HUES48 (cell line): ENCODE data around the gene TNFSF4.
"Not testable (repeated sequence)": the region's sequence is repeated elsewhere in the genome, so short reads cannot be mapped to it uniquely, and the experiment has no call there.

Experiments
- H3K27ac ChIP-seq: one replicate; pipeline ENCODE4 v1.7.0; 2013; ENCODE audit warnings: low read depth, low read length, inconsistent platforms
- H3K27me3 ChIP-seq: 2 replicates; pipeline ENCODE4 v1.6.1; 2013; ENCODE audit warnings: mild to moderate bottlenecking, low read length; ENCODE audit not compliant: control insufficient read depth, insufficient read depth
- H3K36me3 ChIP-seq: 2 replicates; pipeline ENCODE4 v1.6.1; 2013; ENCODE audit warnings: low read length; ENCODE audit not compliant: control insufficient read depth, insufficient read depth
- H3K4me1 ChIP-seq: 2 replicates; pipeline ENCODE4 v1.6.1; 2013; ENCODE audit warnings: mild to moderate bottlenecking, low read length; ENCODE audit not compliant: control insufficient read depth, insufficient read depth
- H3K4me3 ChIP-seq: 2 replicates; pipeline ENCODE4 v1.5.1; 2013; ENCODE audit warnings: mild to moderate bottlenecking, low read depth, low read length
- H3K9ac ChIP-seq: 2 replicates; pipeline ENCODE4 v1.6.1; 2013; ENCODE audit warnings: mild to moderate bottlenecking, low read depth, low read length, moderate library complexity
- H3K9me3 ChIP-seq: 2 replicates; pipeline ENCODE4 v1.6.1; 2013; ENCODE audit warnings: low read length; ENCODE audit not compliant: control insufficient read depth, insufficient read depth

Gene TNFSF4

DNA sequence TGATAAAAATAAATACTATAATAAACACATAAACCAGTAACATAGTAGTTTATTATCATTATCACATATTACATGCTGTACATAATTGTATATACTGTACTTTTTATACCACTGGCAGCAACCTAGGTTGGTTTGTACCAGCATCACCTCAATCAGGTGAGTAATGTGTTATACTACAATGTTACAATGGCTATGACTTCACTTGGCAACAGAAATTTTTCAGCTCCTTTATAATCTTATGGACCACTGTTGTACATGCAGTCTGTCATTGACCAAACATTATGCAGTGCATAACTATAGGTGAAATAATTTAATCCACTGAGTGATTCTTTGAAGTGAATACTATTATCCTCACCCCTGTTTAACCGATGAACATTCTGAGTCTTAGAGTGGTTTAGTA, 44.5 kb downstream of the TNFSF4 start:
- H3K9ac ChIP-seq, result no peak overlapping the region
- H3K9me3 ChIP-seq, result no peaks in the 10 kb centered on the region
- H3K4me3 ChIP-seq, result no peak overlapping the region
- peaks cover 12% of the 10 kb centered on the region for H3K4me1 ChIP-seq
- H3K27ac ChIP-seq, result no peak overlapping the region
- H3K36me3 ChIP-seq, result no peaks in the 10 kb centered on the region
- H3K27me3 ChIP-seq, result peaks cover 8% of the 10 kb centered on the region; the same call in 1 of the 2 replicates

DNA sequence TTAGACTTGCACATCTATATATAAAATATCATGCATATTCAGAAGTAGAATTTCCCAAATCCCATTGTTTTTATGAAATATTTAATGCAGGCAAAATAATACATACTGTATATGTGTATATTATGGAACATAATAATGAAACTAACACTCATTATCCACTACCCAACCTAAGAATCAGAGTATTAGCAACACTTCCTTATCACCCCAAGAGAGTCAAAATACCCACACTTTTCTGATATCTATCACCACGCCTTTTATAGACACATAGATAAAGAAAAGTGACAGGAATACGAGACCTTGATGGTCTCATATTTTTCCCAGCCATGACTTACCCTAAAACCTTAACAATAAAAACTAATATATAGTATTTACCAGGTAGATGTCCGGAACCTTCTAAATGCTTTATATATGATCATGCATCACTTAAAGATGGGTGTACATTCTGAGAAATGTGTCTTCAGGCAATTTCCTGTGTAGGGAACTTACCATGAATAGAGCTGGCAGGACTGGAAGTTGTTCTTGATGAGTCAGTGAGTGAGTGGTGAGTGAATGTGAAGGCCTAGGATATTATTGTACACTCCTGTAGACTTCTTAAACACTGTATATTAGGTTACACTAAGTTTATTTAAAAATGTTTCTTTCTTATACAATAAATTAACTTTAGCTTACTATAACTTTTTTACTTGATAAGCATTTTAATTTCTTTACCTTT, 45.5 kb downstream of the TNFSF4 start:
- H3K4me1 ChIP-seq, result peaks cover 12% of the 10 kb centered on the region
- H3K9me3 ChIP-seq, result no peaks in the 10 kb centered on the region
- no peak overlapping the region for H3K9ac ChIP-seq
- H3K4me3 ChIP-seq, result no peak overlapping the region
- H3K36me3 ChIP-seq, result no peaks in the 10 kb centered on the region
- H3K27me3 ChIP-seq, result peaks cover 8% of the 10 kb centered on the region; the same call in 1 of the 2 replicates
- H3K27ac ChIP-seq, result no peak overlapping the region

DNA sequence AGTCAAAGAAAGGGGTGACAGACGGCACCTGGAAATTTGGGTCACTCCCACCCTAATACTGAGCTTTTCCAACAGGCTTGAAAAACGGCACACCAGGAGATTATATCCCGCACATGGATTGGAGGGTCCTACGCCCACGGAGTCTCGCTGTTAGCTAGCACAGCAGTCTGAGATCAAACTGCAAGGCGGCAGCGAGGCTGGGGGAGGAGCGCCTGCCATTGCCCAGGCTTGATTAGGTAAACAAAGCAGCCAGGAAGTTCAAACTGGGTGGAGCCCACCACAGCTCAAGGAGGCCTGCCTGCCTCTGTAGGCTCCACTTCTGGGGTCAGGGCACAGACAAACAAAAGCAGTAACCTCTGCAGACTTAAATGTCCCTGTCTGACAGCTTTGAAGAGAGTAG, 53.2 kb downstream of the TNFSF4 start:
- not testable (repeated sequence) for H3K4me1 ChIP-seq, H3K27me3 ChIP-seq, H3K36me3 ChIP-seq, H3K9ac ChIP-seq, H3K27ac ChIP-seq, H3K4me3 ChIP-seq
- peaks cover 18% of the 10 kb centered on the region for H3K9me3 ChIP-seq

DNA sequence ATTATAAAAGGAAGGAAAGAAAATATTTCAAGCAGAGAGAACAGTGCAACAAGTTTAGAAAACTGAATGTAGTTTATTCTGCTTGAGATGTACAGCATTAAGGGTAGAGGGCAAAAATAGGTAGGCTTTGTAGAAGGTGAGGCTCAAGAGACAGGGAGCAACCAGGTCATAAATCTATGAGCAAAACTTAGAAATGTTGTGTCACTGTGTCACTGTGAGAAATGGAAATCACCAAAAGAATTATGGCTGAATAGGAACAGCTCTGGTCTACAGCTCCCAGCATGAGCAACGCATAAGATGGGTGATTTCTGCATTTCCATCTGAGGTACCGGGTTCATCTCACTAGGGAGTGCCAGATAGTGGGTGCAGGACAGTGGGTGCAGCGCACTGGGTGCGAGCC, 53.6 kb downstream of the TNFSF4 start:
- Histone ChIP-seq H3K9me3 (peaks cover 18% of the 10 kb centered on the region), H3K4me1 (no peaks in the 10 kb centered on the region), H3K27ac (no peak overlapping the region), H3K9ac (no peak overlapping the region), H3K27me3 (no peaks in the 10 kb centered on the region), H3K36me3 (no peaks in the 10 kb centered on the region), H3K4me3 (no peak overlapping the region)

DNA sequence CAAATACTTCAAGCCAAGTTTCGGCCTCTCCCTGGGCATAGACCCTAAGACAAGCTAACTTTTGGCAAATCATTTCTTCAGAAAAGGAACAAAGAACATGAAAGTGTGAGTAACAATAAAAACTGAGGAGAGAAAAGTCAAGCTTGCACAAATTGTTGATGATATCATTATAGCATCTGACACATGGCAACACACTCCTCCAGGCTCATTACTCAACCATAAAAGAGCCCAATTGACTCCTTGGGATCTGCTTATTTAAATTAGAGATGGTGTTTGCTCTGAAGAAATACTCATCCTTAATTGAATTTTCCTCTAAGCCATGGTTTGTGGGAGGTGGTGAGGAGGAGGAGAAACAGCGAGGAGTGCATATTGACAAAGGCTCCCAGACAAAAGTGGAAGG, 54.5 kb downstream of the TNFSF4 start:
- Histone ChIP-seq H3K27ac (no peak overlapping the region), H3K4me1 (no peaks in the 10 kb centered on the region)

DNA sequence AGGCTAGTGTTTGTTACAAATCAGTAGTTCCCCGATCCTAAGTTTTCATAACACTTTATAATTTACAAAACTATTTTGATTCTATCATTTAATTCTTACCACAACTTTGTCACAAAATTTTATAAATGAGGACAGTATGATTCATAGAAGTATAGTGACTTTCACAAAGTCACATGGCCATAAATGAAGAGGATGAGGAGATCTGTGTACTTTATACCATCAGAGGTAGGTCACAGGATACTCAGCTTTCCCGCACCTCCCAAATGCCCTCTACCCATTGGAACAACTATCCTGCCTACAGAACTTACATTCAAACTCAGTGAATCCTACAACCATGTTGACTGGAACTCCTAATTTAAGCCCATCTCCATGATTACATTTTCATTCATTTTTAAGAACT, 56.3 kb downstream of the TNFSF4 start:
- Histone ChIP-seq H3K9me3 (peaks cover 18% of the 10 kb centered on the region), H3K36me3 (no peaks in the 10 kb centered on the region), H3K27ac (no peak overlapping the region), H3K4me1 (no peaks in the 10 kb centered on the region), H3K27me3 (no peaks in the 10 kb centered on the region), H3K4me3 (no peak overlapping the region), H3K9ac (no peak overlapping the region)

More for the DNA sequence above, 54.5 kb downstream of the TNFSF4 start:
- Histone ChIP-seq H3K27me3 (no peaks in the 10 kb centered on the region), H3K9me3 (peaks cover 18% of the 10 kb centered on the region), H3K4me3 (no peak overlapping the region), H3K36me3 (no peaks in the 10 kb centered on the region), H3K9ac (no peak overlapping the region)

DNA sequence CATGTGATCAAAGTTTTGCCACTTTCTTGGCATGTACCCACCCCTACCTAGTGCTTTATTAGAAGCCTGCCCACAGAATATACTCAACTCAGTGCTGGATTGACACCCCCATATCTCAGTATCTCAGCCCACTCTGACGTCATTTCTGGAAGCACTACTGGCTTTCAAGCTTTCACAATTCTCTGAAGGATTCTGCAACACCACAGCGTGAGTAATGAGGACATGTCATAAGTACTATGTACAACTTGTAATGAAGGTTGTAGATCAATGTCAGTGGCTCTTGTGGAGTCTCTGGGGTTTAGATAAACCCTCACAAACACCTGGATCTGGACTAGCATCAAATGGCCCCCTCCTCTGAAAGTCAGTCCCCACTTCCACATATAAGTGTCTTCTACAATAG, 57.2 kb downstream of the TNFSF4 start:
- H3K9me3 ChIP-seq, result peaks cover 20% of the 10 kb centered on the region

DNA sequence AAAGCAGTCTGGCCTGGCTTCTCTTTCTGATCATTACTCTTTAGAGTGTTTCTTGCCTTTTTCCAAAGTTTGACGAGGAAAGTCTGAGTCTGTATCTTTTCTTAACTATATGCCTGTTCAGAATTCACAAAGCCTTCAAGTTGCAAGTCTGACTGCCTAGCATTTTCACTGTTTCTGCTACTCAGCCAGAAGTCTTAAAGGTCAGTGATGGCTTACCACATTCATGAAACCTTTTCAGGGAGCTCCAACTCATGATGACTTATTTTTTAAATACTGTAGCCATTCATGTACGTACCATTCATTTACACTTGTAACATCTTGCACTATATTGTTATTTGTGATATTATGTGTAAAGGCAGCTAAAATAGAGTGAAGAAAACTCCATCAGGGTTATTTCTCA, 58.2 kb downstream of the TNFSF4 start:
- H3K9me3 ChIP-seq, result peaks cover 20% of the 10 kb centered on the region
- H3K4me3 ChIP-seq, result no peak overlapping the region
- H3K27ac ChIP-seq, result no peak overlapping the region
- H3K4me1 ChIP-seq, result no peaks in the 10 kb centered on the region
- H3K27me3 ChIP-seq, result no peaks in the 10 kb centered on the region
- no peaks in the 10 kb centered on the region for H3K36me3 ChIP-seq
- H3K9ac ChIP-seq, result no peak overlapping the region

More for the DNA sequence above, 57.2 kb downstream of the TNFSF4 start:
- Histone ChIP-seq H3K9ac (no peak overlapping the region), H3K36me3 (no peaks in the 10 kb centered on the region), H3K4me1 (no peaks in the 10 kb centered on the region), H3K27me3 (no peaks in the 10 kb centered on the region), H3K4me3 (no peak overlapping the region), H3K27ac (no peak overlapping the region)

DNA sequence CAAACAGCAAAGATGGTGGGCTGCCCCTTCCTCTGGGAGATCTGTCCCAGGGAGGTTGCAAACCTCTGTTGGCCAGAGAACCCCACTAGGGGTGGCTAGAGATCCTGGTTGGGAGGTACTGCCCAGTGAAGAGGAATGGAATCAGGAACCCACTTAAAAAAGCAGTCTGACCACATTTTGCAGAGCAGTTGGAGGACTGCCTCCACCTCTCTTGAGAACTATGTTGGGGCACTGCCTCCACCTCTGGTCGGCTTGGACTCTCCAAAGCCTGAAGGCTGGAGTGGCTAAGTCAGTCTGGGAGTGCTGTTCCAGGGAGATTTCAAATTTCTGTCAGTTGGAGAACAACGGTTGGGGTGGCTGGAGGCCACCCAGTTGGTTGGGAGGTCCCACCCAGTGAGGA, 58.6 kb downstream of the TNFSF4 start:
- H3K9ac ChIP-seq, result no peak overlapping the region
- no peaks in the 10 kb centered on the region for H3K4me1 ChIP-seq
- no peaks in the 10 kb centered on the region for H3K27me3 ChIP-seq
- no peak overlapping the region for H3K4me3 ChIP-seq
- no peak overlapping the region for H3K27ac ChIP-seq
- no peaks in the 10 kb centered on the region for H3K36me3 ChIP-seq
- peaks cover 16% of the 10 kb centered on the region for H3K9me3 ChIP-seq

DNA sequence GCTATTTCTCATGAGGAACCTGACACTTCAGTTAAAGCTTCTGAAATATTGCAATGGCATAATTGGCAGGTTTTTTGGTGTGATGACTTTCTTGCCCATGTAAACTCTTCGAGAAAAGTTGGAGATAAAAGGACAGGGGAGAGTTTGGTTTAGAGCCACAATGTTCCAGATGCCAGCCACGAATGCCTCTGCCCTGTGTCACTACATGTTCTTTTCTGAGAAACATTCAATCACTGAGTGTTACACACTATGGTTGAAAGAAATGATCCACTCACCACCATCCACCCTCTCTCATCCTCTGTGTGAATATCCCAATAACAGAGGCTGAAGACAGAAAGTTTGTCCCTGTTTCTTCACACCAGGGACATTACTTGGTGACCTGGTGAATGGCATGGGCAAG, 66.4 kb downstream of the TNFSF4 start:
- Histone ChIP-seq H3K9me3 (0 out of 2 replicates have a peak, but pooled peaks cover 3% of the 10 kb centered on the region), H3K4me1 (no peaks in the 10 kb centered on the region)

DNA sequence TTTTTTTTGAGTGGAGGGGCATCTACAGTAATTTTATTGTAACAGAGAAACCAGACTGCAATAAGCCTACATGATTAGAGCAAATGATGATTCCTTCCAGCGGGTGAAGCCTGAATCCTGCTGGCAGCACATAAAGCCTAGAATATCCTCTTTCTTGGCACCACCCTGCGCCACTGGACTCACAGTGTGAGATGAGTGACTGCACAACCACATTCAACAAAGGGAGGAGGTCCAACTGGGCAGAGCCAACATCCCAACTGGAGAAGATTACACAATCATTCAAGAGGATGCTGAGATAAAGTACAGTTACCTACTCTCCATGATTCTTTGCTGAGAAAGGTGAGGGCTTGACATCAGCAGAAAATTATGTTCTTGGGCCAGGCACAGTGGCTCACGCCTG, 67.4 kb downstream of the TNFSF4 start:
- no peaks in the 10 kb centered on the region for H3K4me1 ChIP-seq
- H3K9ac ChIP-seq, result no peak overlapping the region
- H3K4me3 ChIP-seq, result no peak overlapping the region
- H3K27me3 ChIP-seq, result no peaks in the 10 kb centered on the region
- no peak overlapping the region for H3K27ac ChIP-seq
- H3K9me3 ChIP-seq, result no peaks in the 10 kb centered on the region
- no peaks in the 10 kb centered on the region for H3K36me3 ChIP-seq

More for the DNA sequence above, 66.4 kb downstream of the TNFSF4 start:
- Histone ChIP-seq H3K4me3 (no peak overlapping the region), H3K36me3 (no peaks in the 10 kb centered on the region), H3K27me3 (no peaks in the 10 kb centered on the region), H3K27ac (no peak overlapping the region), H3K9ac (no peak overlapping the region)
